ENCODE measurements around the gene FAM81B.

DNA sequence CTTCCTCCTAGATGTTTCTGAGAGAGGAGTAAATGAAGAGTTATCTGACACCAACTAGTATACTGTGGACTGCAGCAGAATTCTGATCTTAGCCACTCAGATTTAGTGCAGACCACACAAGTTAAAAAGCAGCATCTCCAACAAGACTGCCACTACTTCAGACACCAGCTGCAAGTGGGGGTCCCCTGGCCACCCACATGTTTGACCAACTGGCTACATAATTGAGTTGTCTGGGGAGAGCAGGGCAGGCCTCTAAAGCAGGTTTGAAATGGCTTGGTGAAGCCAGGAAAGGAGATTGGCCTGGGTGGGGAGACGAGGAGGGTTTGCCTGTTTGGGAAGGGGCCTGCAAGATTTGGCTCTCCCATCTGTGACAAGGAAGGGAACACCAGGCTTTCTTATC, 40.5 kb upstream of the FAM81B start:
- no peak for TF ChIP-seq POLR2A (IDR thresholded peaks at IDR 0.05; ENCODE audit: low read depth, low read length)
- no peak for TF ChIP-seq POLR2AphosphoS5 (IDR thresholded peaks at IDR 0.05; ENCODE audit: low read depth, low read length)
